HEK293 (cell line): Measurements from ENCODE around the gene NDOR1.
A peak's percentile ranks its signal among the peaks of the same experiment; 100 is the strongest.

Experiments used
- FEZF1 ChIP-seq: fragments of 450-650 bp; formaldehyde crosslinking; IDR thresholded peaks from 2 replicates; pipeline ENCODE4 v1.5.1; 2016; ENCODE audit warnings: missing biosample characterization, missing genetic modification characterization
- GLIS1 ChIP-seq: fragments of 450-650 bp; formaldehyde crosslinking; IDR thresholded peaks from 2 replicates; pipeline ENCODE4 v1.5.1; 2016; ENCODE audit warnings: missing biosample characterization, missing genetic modification characterization
- HOXA7 ChIP-seq: sonication (generic); formaldehyde crosslinking; IDR thresholded peaks from 2 replicates; pipeline ENCODE4 v1.8.1; 2022; ENCODE audit warnings: missing genetic modification reagents, borderline replicate concordance
- KLF1 ChIP-seq: fragments of 450-650 bp; formaldehyde crosslinking; IDR thresholded peaks from 2 replicates; pipeline ENCODE4 v1.5.1; 2016; ENCODE audit warnings: missing biosample characterization, missing genetic modification characterization
- KLF8 ChIP-seq: fragments of 450-650 bp; formaldehyde crosslinking; IDR thresholded peaks from 2 replicates; pipeline ENCODE4 v1.5.1; 2016; ENCODE audit warnings: missing biosample characterization, missing genetic modification characterization
- OVOL3 ChIP-seq: fragments of 450-650 bp; formaldehyde crosslinking; IDR thresholded peaks from 2 replicates; pipeline ENCODE4 v1.5.1; 2016; ENCODE audit warnings: missing biosample characterization, missing genetic modification characterization
- PRDM2 ChIP-seq: fragments of 450-650 bp; formaldehyde crosslinking; IDR thresholded peaks from 2 replicates; pipeline ENCODE4 v1.5.1; 2016; ENCODE audit warnings: missing biosample characterization, missing genetic modification characterization, borderline replicate concordance
- ZBTB49 ChIP-seq: fragments of 450-650 bp; formaldehyde crosslinking; IDR thresholded peaks from 2 replicates; pipeline ENCODE4 v1.5.1; 2016; ENCODE audit warnings: missing biosample characterization, missing genetic modification characterization, low read depth
- ZFP37 ChIP-seq: fragments of 450-650 bp; formaldehyde crosslinking; IDR thresholded peaks from 2 replicates; pipeline ENCODE4 v1.5.1; 2016; ENCODE audit warnings: missing biosample characterization, missing genetic modification characterization
- ZNF140 ChIP-seq: fragments of 450-650 bp; formaldehyde crosslinking; IDR thresholded peaks from 2 replicates; pipeline ENCODE4 v1.5.1; 2016; ENCODE audit warnings: missing biosample characterization, missing genetic modification characterization
- ZNF19 ChIP-seq: fragments of 450-650 bp; formaldehyde crosslinking; IDR thresholded peaks from 2 replicates; pipeline ENCODE4; 2016; ENCODE audit warnings: missing biosample characterization, missing genetic modification characterization, low read depth
- ZNF26 ChIP-seq: fragments of 450-650 bp; formaldehyde crosslinking; IDR thresholded peaks from 2 replicates; pipeline ENCODE4 v1.5.1; 2016; ENCODE audit warnings: missing biosample characterization, missing genetic modification characterization
- ZNF266 ChIP-seq: fragments of 450-650 bp; formaldehyde crosslinking; IDR thresholded peaks from 2 replicates; pipeline ENCODE4 v1.5.1; 2016; ENCODE audit warnings: missing biosample characterization, missing genetic modification characterization, low read depth
- ZNF280C ChIP-seq: fragments of 450-650 bp; formaldehyde crosslinking; IDR thresholded peaks from 2 replicates; pipeline ENCODE4 v1.5.1; 2016; ENCODE audit warnings: missing biosample characterization, missing genetic modification characterization
- ZNF354C ChIP-seq: fragments of 450-650 bp; formaldehyde crosslinking; IDR thresholded peaks from 2 replicates; pipeline ENCODE4 v1.5.1; 2016; ENCODE audit warnings: missing biosample characterization, missing genetic modification characterization, low read depth, borderline replicate concordance
- ZNF362 ChIP-seq: fragments of 450-650 bp; formaldehyde crosslinking; IDR thresholded peaks from 2 replicates; pipeline ENCODE4 v1.5.1; 2016; ENCODE audit warnings: missing biosample characterization, missing genetic modification characterization
- ZNF423 ChIP-seq: fragments of 450-650 bp; formaldehyde crosslinking; IDR thresholded peaks from 2 replicates; pipeline ENCODE4 v1.5.1; 2016; ENCODE audit warnings: missing biosample characterization, missing genetic modification characterization
- ZNF544 ChIP-seq: fragments of 450-650 bp; formaldehyde crosslinking; IDR thresholded peaks from 2 replicates; pipeline ENCODE4 v1.5.0; 2017; ENCODE audit warnings: missing biosample characterization, missing genetic modification characterization
- ZNF549 ChIP-seq: fragments of 450-650 bp; IDR thresholded peaks from 2 replicates; pipeline ENCODE4 v1.5.1; 2018; ENCODE audit warnings: missing biosample characterization, missing genetic modification characterization, mild to moderate bottlenecking, inconsistent platforms, moderate library complexity
- ZNF596 ChIP-seq: fragments of 450-650 bp; IDR thresholded peaks from 2 replicates; pipeline ENCODE4 v1.5.0; 2018; ENCODE audit warnings: missing biosample characterization, mild to moderate bottlenecking, missing genetic modification characterization, moderate library complexity
- ZNF626 ChIP-seq: fragments of 450-650 bp; sonication (Bioruptor Pico); formaldehyde crosslinking; IDR thresholded peaks from 2 replicates; pipeline ENCODE4 v1.5.1; 2018; ENCODE audit warnings: missing biosample characterization, missing genetic modification characterization, inconsistent platforms
- ZNF670 ChIP-seq: fragments of 450-650 bp; formaldehyde crosslinking; IDR thresholded peaks from 2 replicates; pipeline ENCODE4 v1.5.1; 2016; ENCODE audit warnings: missing biosample characterization, missing genetic modification characterization, low read depth
- ZNF76 ChIP-seq: fragments of 450-650 bp; formaldehyde crosslinking; IDR thresholded peaks from 2 replicates; pipeline ENCODE4; 2016; ENCODE audit warnings: low read depth, missing biosample characterization, missing genetic modification characterization, borderline replicate concordance
- ZNF777 ChIP-seq: fragments of 450-650 bp; formaldehyde crosslinking; IDR thresholded peaks from 2 replicates; pipeline ENCODE4 v1.5.1; 2017; ENCODE audit warnings: missing biosample characterization, missing genetic modification characterization, borderline replicate concordance
- ZNF843 ChIP-seq: fragments of 450-650 bp; formaldehyde crosslinking; IDR thresholded peaks from 2 replicates; pipeline ENCODE4 v1.5.1; 2016; ENCODE audit warnings: missing biosample characterization, missing genetic modification characterization

The NDOR1 gene

GRCh38 chr9:137188490-137189296 lies 16.8 kb upstream of the NDOR1 start, which contains the start of the genes ANAPC2 and SSNA1 (continued):
- TF ChIP-seq ZBTB49 (tag by site-specific recombination) (no peak), ZNF843 (peak; percentile 78), OVOL3 (0 out of 2 replicates have a peak, but pooled peaks have one; percentile 9), ZNF670 (tag by site-specific recombination) (no peak), ZNF354C (tag by site-specific recombination) (no peak), ZNF596 (tag by site-specific recombination) (no peak), FEZF1 (tag by site-specific recombination) (0 out of 2 replicates have a peak, but pooled peaks have one; percentile 14), ZNF266 (no peak), KLF1 (peak; percentile 84), ZNF280C (tag by site-specific recombination) (no peak), ZNF362 (no peak), ZFP37 (tag by site-specific recombination) (0 out of 2 replicates have a peak, but pooled peaks have one; percentile 5), PRDM2 (tag by site-specific recombination) (no peak), HOXA7 (CRISPR knock-in tag) (no peak), ZNF549 (tag by site-specific recombination) (no peak), ZNF626 (tag by site-specific recombination) (no peak), ZNF140 (no peak), KLF8 (tag by site-specific recombination) (peak; percentile 68; the same call in 1 of the 2 replicates), GLIS1 (tag by site-specific recombination) (peak; percentile 69), ZNF544 (no peak), ZNF26 (tag by site-specific recombination) (no peak), ZNF19 (tag by site-specific recombination) (no peak), ZNF777 (tag by site-specific recombination) (no peak), ZNF76 (tag by site-specific recombination) (peak; percentile 85), ZNF423 (tag by site-specific recombination) (no peak)
